ENCODE data around the gene COMT.

The COMT gene

GRCh38 chr22:19991645-19992451, 50.3 kb downstream of the COMT start:
- ChIA-PET CTCF (interaction anchor here (1.2 to 1.6 kb wide), 2 partner anchors 10 to 21 kb away, joined by 4 to 5 read pairs; no protein-coding TSS in a partner anchor), POLR2A (no interaction called here)
- no peak overlapping the region for H3K4me3 ChIP-seq (ENCODE audit: low read depth, low read length)
- DNase-seq (ENCODE audit: low read depth, low spot score), result no peak
- TF ChIP-seq, protein P1, sequence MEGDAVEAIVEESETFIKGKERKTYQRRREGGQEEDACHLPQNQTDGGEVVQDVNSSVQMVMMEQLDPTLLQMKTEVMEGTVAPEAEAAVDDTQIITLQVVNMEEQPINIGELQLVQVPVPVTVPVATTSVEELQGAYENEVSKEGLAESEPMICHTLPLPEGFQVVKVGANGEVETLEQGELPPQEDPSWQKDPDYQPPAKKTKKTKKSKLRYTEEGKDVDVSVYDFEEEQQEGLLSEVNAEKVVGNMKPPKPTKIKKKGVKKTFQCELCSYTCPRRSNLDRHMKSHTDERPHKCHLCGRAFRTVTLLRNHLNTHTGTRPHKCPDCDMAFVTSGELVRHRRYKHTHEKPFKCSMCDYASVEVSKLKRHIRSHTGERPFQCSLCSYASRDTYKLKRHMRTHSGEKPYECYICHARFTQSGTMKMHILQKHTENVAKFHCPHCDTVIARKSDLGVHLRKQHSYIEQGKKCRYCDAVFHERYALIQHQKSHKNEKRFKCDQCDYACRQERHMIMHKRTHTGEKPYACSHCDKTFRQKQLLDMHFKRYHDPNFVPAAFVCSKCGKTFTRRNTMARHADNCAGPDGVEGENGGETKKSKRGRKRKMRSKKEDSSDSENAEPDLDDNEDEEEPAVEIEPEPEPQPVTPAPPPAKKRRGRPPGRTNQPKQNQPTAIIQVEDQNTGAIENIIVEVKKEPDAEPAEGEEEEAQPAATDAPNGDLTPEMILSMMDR (IDR thresholded peaks at IDR 0.05; ENCODE audit: insufficient read depth, low read length, missing control alignments), result no peak

- ChIA-PET CTCF (interaction anchor here (1.6 kb wide), 1 partner anchor 10 kb away, joined by 4 read pairs; no protein-coding TSS in a partner anchor), POLR2A (no interaction called here)
- TF ChIP-seq, protein P1 (IDR thresholded peaks at IDR 0.05; ENCODE audit: insufficient read depth, low read length, missing control alignments), result no peak
- no peak overlapping the region for H3K4me3 ChIP-seq (ENCODE audit: low read depth, low read length)
- no peak for DNase-seq (ENCODE audit: low read depth, low spot score)
These were observed 50.9 kb downstream of the COMT start for GRCh38 chr22:19992481-19992911.

DNA sequence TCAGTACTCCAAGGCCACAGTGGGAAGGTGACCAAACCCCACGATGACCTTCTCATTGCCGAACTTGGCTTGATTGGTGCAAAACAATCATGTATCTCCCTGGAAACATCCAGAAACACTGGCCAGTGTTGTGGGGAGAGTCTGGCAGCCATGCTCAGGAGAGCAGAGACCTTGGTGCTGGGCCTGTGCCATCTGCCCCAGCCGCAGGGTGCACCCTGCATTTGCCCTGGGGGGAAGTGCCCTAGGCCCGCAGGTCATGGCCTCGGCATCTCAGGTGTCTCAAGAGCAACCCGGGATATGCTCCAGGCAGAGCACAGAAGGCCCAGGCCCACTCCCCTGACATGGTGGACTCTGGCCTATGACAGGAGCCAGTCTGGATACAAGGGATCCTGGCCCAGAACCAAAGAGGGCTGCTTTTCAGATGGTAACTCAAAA, 51.4 kb downstream of the COMT start:
- H3K4me3 ChIP-seq (ENCODE audit: low read depth, low read length), result no peak overlapping the region
- DNase-seq (ENCODE audit: low read depth, low spot score), result no peak
- POLR2A ChIA-PET, result no interaction called here
- TF ChIP-seq, protein P1 (IDR thresholded peaks at IDR 0.05; ENCODE audit: insufficient read depth, low read length, missing control alignments), result no peak
- CTCF ChIA-PET, result no interaction called here

DNA sequence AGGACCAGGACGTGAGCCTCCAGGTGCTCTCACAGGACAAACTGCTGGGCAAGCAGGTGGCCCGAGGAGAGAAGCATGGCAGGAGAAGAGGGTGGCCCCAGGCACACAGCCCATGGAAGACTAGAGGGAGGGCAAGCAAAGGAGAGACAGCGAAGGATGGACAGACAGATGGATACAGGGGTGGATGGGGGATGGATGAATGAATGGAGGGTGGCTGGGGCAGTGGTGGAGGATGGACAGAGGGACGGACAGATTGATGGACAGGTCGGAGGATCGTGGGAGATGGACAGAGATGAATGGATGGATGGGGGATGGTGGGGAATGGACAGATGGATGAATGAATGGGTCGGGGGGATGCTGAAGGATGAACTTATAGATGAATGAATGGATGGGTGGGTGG, 52.4 kb downstream of the COMT start:
- no peak for DNase-seq (ENCODE audit: low read depth, low spot score)
- TF ChIP-seq, protein P1 (IDR thresholded peaks at IDR 0.05; ENCODE audit: insufficient read depth, low read length, missing control alignments), result no peak
- POLR2A ChIA-PET, result no interaction called here
- no peak overlapping the region for H3K4me3 ChIP-seq (ENCODE audit: low read depth, low read length)
- CTCF ChIA-PET, result no interaction called here

DNA sequence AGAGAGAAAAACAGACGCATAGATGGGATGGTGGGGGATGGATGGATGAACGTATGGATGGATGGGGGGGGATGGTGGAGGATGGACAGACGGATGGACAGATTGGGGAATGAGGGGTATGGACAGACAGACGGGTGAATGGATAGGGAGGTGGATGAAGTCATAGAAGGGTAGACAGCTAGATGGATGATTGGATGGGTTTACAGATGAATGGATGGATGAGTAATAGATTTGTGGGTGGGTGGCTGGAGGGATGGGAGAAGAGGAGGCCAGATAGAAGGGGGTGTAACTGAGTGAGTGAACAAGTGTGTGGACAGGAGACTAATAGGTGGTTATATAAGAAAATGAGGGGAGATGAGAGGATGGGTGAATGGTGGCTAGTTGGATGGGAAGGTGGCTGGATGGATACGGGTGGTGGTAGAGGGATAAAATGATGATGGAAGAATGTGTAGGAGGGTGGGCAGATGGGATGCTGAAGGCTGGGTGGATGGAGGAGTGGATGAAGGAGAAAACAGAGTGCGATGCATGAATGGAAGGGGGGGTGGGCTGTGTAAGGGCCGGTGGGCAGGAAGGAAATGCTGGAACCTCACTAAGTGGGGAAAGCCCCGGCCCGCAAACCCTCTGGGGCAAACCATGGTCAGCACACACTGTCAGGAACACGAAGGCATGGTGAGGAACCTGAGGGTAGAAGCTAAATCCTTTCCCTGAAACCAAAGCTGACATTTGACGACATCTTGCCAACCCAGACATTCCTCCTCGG, 53.5 kb downstream of the COMT start:
- TF ChIP-seq, protein P1 (IDR thresholded peaks at IDR 0.05; ENCODE audit: insufficient read depth, low read length, missing control alignments), result no peak
- no peak overlapping the region for H3K4me3 ChIP-seq (ENCODE audit: low read depth, low read length)
- DNase-seq (ENCODE audit: low read depth, low spot score), result no peak
- ChIA-PET CTCF (no interaction called here), POLR2A (interaction anchor here (0.6 kb wide), 1 partner anchor 9 kb away, joined by 3 read pairs; no protein-coding TSS in a partner anchor)

Measured in AG04449 (cell line).